COLO829 (cell line): ENCODE results near the gene P2RY11.

ENCODE experiments used
- DNase-seq: peaks from one replicate; pipeline ENCODE4 v3.0.0; 2012; ENCODE audit warnings: low spot score

Gene P2RY11

GRCh38 chr19:10141479-10141878, 30.0 kb downstream of the P2RY11 start:
- DNase-seq = no peak

- DNase-seq = no peak
Observed at GRCh38 chr19:10141973-10142372, 30.5 kb downstream of the P2RY11 start.

- no peak for DNase-seq
Observed at GRCh38 chr19:10142701-10143375, 31.3 kb downstream of the P2RY11 start.

DNA sequence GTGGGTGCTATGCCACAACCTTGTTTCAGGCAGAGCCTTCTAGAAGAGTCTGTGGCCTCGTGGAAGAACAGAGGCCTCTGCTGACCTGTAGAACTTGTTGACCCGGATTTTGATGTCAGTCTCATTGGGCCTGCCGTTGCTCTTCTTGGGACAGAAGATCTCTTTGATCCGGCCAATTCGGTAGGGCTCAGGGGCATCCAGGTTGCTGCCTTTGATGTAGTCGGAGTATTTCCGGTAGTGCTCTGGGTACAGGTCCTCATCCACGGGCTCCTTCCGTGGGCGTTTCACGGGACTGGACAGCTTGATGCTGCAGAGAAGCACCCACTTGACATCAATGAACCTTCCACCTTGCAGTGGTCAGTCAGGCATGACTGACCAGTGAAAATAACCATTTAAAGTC, 32.2 kb downstream of the P2RY11 start:
- DNase-seq = no peak

GRCh38 chr19:10144361-10144760, 32.9 kb downstream of the P2RY11 start:
- DNase-seq = no peak

DNA sequence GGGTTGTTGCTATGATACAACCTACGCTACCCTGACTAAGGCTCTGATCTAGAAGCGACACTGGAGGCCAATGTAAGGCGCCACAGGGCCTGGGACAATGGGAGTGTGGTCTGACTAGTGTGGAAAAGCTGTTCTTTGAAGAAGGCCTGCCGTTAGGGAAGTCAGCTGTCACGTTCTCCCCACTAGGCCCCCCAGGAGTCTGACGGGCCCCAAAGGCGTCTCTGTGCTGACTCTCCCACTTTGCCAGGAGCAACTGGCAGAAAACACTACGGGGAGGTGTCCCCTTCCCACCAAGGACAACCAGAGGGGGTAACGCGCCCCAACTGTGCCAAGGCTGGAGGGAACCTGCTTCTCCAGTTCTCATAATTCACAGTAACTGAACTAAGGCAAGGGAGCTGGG, 33.5 kb downstream of the P2RY11 start:
- no peak for DNase-seq

DNA sequence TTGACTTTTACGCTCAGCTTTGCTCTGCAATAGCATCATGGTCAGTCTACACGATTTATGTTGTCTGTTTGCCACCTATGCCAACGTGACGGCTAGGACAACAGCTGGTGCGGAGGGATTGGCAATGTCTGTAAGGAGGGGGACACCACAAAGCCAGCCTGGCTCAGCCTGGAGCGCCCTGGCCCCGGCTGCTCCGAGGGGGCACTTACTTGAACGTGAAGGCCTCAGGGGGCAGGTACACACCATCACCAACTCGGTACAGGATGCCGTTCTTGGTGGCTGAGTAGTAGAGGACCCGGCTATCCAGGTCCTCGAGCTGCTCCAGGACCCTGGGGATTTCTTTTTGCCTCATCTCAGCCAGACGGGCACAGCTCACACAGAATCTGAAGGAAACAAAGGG, 34.6 kb downstream of the P2RY11 start:
- no peak for DNase-seq

- DNase-seq = no peak
Observed at GRCh38 chr19:10149427-10149826, 37.9 kb downstream of the P2RY11 start.

DNA sequence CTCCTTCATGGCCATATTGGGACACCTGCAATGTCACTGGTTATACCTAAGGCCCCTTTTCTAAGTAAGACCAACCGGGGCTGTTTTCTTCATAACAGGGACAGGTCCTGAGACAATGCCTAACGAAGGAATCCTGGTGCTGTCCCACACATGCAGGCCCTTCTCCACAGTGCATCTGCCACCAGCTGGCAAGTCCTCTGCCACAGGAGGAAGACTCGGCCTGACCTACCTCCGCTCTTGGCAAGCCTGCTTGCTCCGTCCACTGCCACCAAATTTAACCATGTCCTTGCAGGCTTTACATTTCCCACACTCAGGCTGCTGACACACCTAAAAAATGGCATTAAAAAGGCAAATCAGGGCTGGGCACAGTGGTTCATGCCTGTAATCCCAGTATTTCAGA, 40.0 kb downstream of the P2RY11 start:
- no peak for DNase-seq

DNA sequence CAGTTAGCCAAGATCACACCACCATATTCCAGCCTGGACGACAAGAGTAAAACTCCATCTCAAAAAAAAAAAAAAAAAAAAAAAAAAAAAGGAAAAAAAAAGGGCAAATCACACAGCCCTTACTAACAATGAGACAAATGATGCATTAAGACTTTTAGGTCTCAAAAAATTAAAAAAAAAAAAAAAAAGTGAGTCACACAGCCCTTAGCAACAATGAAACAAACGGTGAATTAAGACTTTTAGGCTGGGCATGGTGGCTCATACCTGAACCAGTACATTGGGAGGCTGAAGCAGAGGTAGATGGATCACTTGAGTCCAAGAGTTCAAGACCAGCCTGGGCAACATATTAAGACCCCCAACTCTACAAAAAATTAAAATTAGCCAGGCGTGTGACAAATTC, 40.6 kb downstream of the P2RY11 start:
- peak; percentile 15 for DNase-seq

- no peak for DNase-seq
Observed at GRCh38 chr19:10155839-10156238, 44.3 kb downstream of the P2RY11 start.

- no peak for DNase-seq
Observed at GRCh38 chr19:10158071-10158470, 46.6 kb downstream of the P2RY11 start.

DNA sequence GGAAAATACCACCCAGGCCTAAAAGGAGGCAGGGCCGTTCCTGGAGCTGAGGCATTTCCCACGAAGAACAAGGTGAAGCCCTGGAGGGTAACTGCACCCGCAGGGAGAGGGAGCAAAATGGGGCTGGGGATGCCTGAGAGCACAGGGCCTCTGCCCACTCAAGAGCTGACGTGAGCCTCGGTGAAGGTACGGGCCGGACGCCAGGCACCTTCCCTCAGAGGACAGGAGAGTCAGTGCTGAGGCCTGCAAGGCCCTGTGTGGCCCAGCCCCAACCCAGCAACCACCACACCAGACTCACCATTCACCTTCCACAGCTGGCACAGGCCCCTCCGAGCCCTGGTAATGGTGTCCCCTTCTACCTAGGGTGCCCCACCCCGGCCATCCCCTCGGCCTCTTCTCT, 47.0 kb downstream of the P2RY11 start:
- no peak for DNase-seq

GRCh38 chr19:10159610-10160009, 48.1 kb downstream of the P2RY11 start:
- no peak for DNase-seq

DNA sequence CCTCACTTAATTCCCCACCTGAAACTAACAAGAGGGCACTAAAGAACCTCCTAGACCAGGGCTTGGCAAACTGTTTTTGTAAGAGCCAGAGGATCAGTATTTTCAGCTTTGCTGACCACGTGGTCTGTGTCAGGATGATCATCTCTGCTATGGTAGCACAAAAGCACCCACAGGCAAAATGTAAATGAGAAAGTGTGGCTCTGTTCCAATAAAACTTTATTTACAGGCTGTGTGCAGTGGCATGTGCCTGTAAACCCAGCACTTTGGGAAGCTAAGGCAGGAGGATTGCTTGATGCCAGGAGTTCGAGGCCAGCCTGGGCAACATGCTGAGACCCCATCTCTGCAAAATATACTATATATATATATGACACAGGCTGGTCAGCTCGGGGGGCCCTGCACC, 52.0 kb downstream of the P2RY11 start:
- DNase-seq = no peak
